Testis (tissue), 3 donors: ENCODE results near the gene CFL1. TPM values are rescaled to one million over a fixed set of nuclear protein-coding genes. Genes with fewer than 3 reads are reported as not detected.

Experiments
- DNase-seq: peaks from one replicate; pipeline ENCODE4 v3.0.0-alpha.2; 2019
- H3K27ac ChIP-seq, 2 donors: fragments of 200-600 bp; sonication (generic); one replicate each; pipeline ENCODE4 v1.5.1; 2019
- H3K27me3 ChIP-seq: fragments of 200-600 bp; sonication (generic); one replicate; pipeline ENCODE4 v1.5.1; 2019
- H3K36me3 ChIP-seq: fragments of 200-600 bp; sonication (generic); one replicate; pipeline ENCODE4 v1.5.1; 2017; ENCODE audit warnings: low read depth; ENCODE audit errors: missing control alignments
- H3K4me1 ChIP-seq: fragments of 200-600 bp; sonication (generic); one replicate; pipeline ENCODE4 v1.5.1; 2019
- H3K4me3 ChIP-seq, 2 donors: fragments of 200-600 bp; sonication (generic); one replicate each; pipeline ENCODE4 v1.5.1; 2017 to 2019
- H3K9me3 ChIP-seq: fragments of 200-600 bp; sonication (generic); one replicate; pipeline ENCODE4 v1.5.1; 2017
- POLR2A ChIP-seq: fragments of 450-650 bp; IDR thresholded peaks from one replicate; pipeline ENCODE4 v1.6.1; 2017; ENCODE audit warnings: antibody characterized with exemption, mild to moderate bottlenecking, moderate library complexity
- WGBS, 2 donors: methylation state at CpG; one replicate each; pipeline ENCODE4 v1.1.5; 2018; 5-methylcytosine and 5-hydroxymethylcytosine counted together
- intact Hi-C: fragments of 100-400 bp; cut with DNase I; formaldehyde crosslinking; loops from one replicate; pipeline ENCODE4 v1.15.1; 2023; ENCODE audit warnings: low total_unique reads
- polyA plus RNA-seq: library from polyadenylated mRNA; stranded (reverse); fragments of 350-450 nt; fragmentation: Illumina TruSeq; extraction: RNeasy Lipid Tissue Mini Kit (QIAGEN cat#74804); gene quantifications from one replicate; pipeline ENCODE4 v1.2.3, GENCODE V29; 2014; ENCODE audit warnings: low read depth, low replicate concordance; ENCODE audit not compliant: insufficient read depth
- total RNA-seq, 2 donors: library from RNA; depleted of rRNA; stranded (reverse); fragments of >200 nt; gene quantifications; one replicate each; pipeline ENCODE4 v1.2.3, GENCODE V29; 2016
- TF ChIP-seq, protein P1 (sequence below), 3 experiments: fragments of 450-650 bp in 2 of 3; fragments of 200-600 bp in 1 of 3; sonication (generic) in 1 of 3; IDR thresholded peaks; one replicate each; pipeline ENCODE4 v1.5.1; 2016 to 2019; ENCODE audit warnings: antibody characterized with exemption in 3 of 3, mild to moderate bottlenecking in 2 of 3, moderate library complexity in 1 of 3

CFL1 gene
- total and polyA plus RNA-seq, 3 donors from 2014 or later = 522 to 647 (median 570) TPM

DNA sequence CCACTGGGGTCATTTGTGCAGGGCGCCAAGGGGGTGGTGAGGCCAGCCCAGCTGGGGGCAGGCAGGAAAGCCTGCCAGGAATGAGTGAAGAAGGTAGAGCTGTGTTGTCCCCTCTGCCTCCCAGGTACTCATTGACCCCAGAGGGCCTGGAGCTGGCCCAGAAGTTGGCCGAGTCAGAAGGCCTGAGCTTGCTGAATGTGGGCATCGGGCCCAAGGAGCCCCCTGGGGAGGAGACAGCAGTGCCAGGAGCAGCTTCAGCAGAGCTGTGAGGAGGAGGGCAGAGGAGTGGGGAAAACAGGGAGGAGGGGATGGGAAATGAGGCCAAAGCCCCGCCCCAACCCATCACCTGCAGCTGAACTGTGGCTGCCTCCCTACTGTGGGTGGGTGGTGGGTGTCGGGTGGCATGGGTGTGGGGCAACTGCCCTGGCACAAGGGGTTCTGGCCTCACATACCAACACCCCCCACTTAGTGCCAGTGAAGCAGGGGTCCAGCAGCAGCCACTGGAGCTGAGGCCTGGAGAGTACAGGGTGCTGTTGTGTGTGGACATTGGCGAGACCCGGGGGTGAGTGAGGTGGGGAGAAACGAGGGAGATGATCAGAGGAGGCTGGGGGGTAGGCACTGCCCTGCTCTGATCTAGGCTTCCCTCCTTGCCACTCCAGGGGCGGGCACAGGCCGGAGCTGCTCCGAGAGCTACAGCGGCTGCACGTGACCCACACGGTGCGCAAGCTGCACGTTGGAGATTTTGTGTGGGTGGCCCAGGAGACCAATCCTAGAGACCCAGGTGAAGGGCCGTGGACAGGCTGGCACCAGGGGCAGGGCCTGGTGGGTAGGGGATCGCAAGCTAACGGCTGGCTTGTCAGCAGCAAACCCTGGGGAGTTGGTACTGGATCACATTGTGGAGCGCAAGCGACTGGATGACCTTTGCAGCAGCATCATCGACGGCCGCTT lies 5.2 kb upstream of the CFL1 start:
- intact Hi-C loops = no loop called here
- H3K27ac ChIP-seq = no peak overlapping the region
- 86 to 88% methylated on average over 24 of the region's 24 CpGs for WGBS, 2 donors
- TF ChIP-seq, protein P1, sequence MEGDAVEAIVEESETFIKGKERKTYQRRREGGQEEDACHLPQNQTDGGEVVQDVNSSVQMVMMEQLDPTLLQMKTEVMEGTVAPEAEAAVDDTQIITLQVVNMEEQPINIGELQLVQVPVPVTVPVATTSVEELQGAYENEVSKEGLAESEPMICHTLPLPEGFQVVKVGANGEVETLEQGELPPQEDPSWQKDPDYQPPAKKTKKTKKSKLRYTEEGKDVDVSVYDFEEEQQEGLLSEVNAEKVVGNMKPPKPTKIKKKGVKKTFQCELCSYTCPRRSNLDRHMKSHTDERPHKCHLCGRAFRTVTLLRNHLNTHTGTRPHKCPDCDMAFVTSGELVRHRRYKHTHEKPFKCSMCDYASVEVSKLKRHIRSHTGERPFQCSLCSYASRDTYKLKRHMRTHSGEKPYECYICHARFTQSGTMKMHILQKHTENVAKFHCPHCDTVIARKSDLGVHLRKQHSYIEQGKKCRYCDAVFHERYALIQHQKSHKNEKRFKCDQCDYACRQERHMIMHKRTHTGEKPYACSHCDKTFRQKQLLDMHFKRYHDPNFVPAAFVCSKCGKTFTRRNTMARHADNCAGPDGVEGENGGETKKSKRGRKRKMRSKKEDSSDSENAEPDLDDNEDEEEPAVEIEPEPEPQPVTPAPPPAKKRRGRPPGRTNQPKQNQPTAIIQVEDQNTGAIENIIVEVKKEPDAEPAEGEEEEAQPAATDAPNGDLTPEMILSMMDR (IDR thresholded peaks at IDR 0.05) = no peak
- TF ChIP-seq POLR2A = no peak
- peaks cover 7% of the 10 kb centered on the region for H3K4me1 ChIP-seq
- no peaks in the 10 kb centered on the region for H3K27me3 ChIP-seq
- no peaks in the 10 kb centered on the region for H3K9me3 ChIP-seq
- DNase-seq = no peak
- H3K4me3 ChIP-seq = no peak overlapping the region
- H3K36me3 ChIP-seq = no peaks in the 10 kb centered on the region

- TF ChIP-seq, protein P1 (IDR thresholded peaks at IDR 0.05) = no peak
- TF ChIP-seq POLR2A = no peak
- Histone ChIP-seq H3K4me1 (peaks cover 7% of the 10 kb centered on the region), H3K27me3 (no peaks in the 10 kb centered on the region), H3K36me3 (no peaks in the 10 kb centered on the region), H3K27ac (no peak overlapping the region), H3K9me3 (no peaks in the 10 kb centered on the region), H3K4me3 (no peak overlapping the region)
- 78 to 95% methylated on average over 4 to 5 of the region's 5 CpGs for WGBS, 2 donors
- intact Hi-C loops = no loop called here
- no peak for DNase-seq
Measured at GRCh38 chr11:65862191-65862735, 4.3 kb upstream of the CFL1 start.

- peaks cover 7% of the 10 kb centered on the region for H3K4me1 ChIP-seq
- intact Hi-C loops = no loop called here
- H3K27ac ChIP-seq = no peak overlapping the region
- TF ChIP-seq, protein P1 (IDR thresholded peaks at IDR 0.05) = no peak
- no peak for TF ChIP-seq POLR2A
- no peaks in the 10 kb centered on the region for H3K36me3 ChIP-seq
- no peaks in the 10 kb centered on the region for H3K27me3 ChIP-seq
- no peak for DNase-seq
- WGBS, 2 donors = 73 to 83% methylated on average over 5 to 13 of the region's 13 CpGs
- H3K4me3 ChIP-seq = peak overlapping the region in 1 of 2 donors; percentile 85
- no peaks in the 10 kb centered on the region for H3K9me3 ChIP-seq
Measured at GRCh38 chr11:65861533-65862183, 3.7 kb upstream of the CFL1 start.

- Histone ChIP-seq H3K9me3 (no peaks in the 10 kb centered on the region), H3K27me3 (no peaks in the 10 kb centered on the region), H3K27ac (peak overlapping the region; percentile 88 to 94), H3K4me1 (peaks cover 11% of the 10 kb centered on the region), H3K4me3 (peak overlapping the region; percentile 85 to 97), H3K36me3 (no peaks in the 10 kb centered on the region)
- intact Hi-C loops = no loop called here
- TF ChIP-seq, protein P1 (IDR thresholded peaks at IDR 0.05) = no peak
- TF ChIP-seq POLR2A = no peak
- DNase-seq = no peak
- WGBS, 2 donors = 9 to 14% methylated on average over 1 to 14 of the region's 14 CpGs
Measured at GRCh38 chr11:65861165-65861505, 3.2 kb upstream of the CFL1 start.
